Keratinocyte (primary cell): ENCODE data around the gene RAD23A. TPM values are rescaled to one million over a fixed set of nuclear protein-coding genes. Genes with fewer than 3 reads are reported as not detected.

Experiments
- DNase-seq: peaks from one replicate; pipeline ENCODE4 v3.0.0-alpha.2; 2011; ENCODE audit warnings: low read depth, missing footprints, low spot score
- FAIRE-seq: peaks from 2 replicates; lab custom pipeline; 2011; peaks lifted over from hg19 to GRCh38; lab: Jason Lieb, UNC
- H2AFZ ChIP-seq: 2 replicates; pipeline ENCODE4 v1.6.0; 2012; ENCODE audit warnings: low read length, control low read depth, inconsistent platforms; ENCODE audit not compliant: control insufficient read depth
- H3K27ac ChIP-seq: 2 replicates; pipeline ENCODE4 v1.5.1; 2011; ENCODE audit warnings: low read length; ENCODE audit not compliant: control insufficient read depth, insufficient read depth
- H3K27me3 ChIP-seq: 3 replicates; pipeline ENCODE4 v1.6.0; 2011; ENCODE audit warnings: low read length; ENCODE audit not compliant: control insufficient read depth, insufficient read depth; ENCODE audit errors: extremely low read depth
- H3K36me3 ChIP-seq, 2 experiments: 2 replicates in 1 of 2; 3 replicates in 1 of 2; pipeline ENCODE4 v1.5.1; 2011; ENCODE audit warnings: low read length in 2 of 2, mild to moderate bottlenecking in 1 of 2; ENCODE audit not compliant: control insufficient read depth in 2 of 2, insufficient read depth in 2 of 2; ENCODE audit errors: extremely low read depth in 1 of 2
- H3K4me1 ChIP-seq: 3 replicates; pipeline ENCODE4 v1.5.1; 2011; ENCODE audit warnings: low read length; ENCODE audit not compliant: control insufficient read depth, insufficient read depth; ENCODE audit errors: extremely low read depth
- H3K4me2 ChIP-seq: 3 replicates; pipeline ENCODE4 v1.6.0; 2011; ENCODE audit warnings: low read depth, low read length; ENCODE audit not compliant: control insufficient read depth, insufficient read depth; ENCODE audit errors: extremely low read depth
- H3K4me3 ChIP-seq, 3 experiments: fragments of 200-600 bp in 1 of 3; sonication (generic) in 1 of 3; 2 replicates in 2 of 3; 3 replicates in 1 of 3; pipeline ENCODE4 v1.5.1; 2011 to 2016; ENCODE audit warnings: low read length in 3 of 3, mild to moderate bottlenecking in 3 of 3, control low read depth in 2 of 3, inconsistent platforms in 1 of 3, low read depth in 1 of 3, mixed read lengths in 1 of 3, mixed run types in 1 of 3, moderate library complexity in 1 of 3; ENCODE audit not compliant: control insufficient read depth in 2 of 3, insufficient read depth in 2 of 3; ENCODE audit errors: extremely low read depth in 1 of 3
- H3K79me2 ChIP-seq: 2 replicates; pipeline ENCODE4 v1.6.0; 2012; ENCODE audit warnings: low read length; ENCODE audit not compliant: control insufficient read depth, insufficient read depth
- H3K9ac ChIP-seq: 3 replicates; pipeline ENCODE4 v1.6.0; 2011; ENCODE audit warnings: low read length; ENCODE audit not compliant: control insufficient read depth, insufficient read depth; ENCODE audit errors: extremely low read depth
- H3K9me1 ChIP-seq: 3 replicates; pipeline ENCODE4 v1.6.0; 2011; ENCODE audit warnings: low read length; ENCODE audit not compliant: control insufficient read depth, insufficient read depth; ENCODE audit errors: extremely low read depth
- H3K9me3 ChIP-seq: 2 replicates; pipeline ENCODE4 v1.5.1; 2012; ENCODE audit warnings: low read depth, low read length; ENCODE audit not compliant: control insufficient read depth
- H4K20me1 ChIP-seq: 3 replicates; pipeline ENCODE4 v1.6.0; 2011; ENCODE audit warnings: low read length; ENCODE audit not compliant: control insufficient read depth, insufficient read depth; ENCODE audit errors: extremely low read depth
- EZH2 ChIP-seq: IDR thresholded peaks from one replicate; pipeline ENCODE4 v1.6.1; 2012; ENCODE audit warnings: inconsistent platforms, mild to moderate bottlenecking, low read length, moderate library complexity
- dilution Hi-C: fragments of 300-500 bp; cut with MboI; formaldehyde crosslinking; loops from one replicate; pipeline ENCODE4 v1.7.0; 2020; ENCODE audit warnings: low sequenced_read_pairs; ENCODE audit not compliant: extremely low pct_ligation_motif_present
- polyA plus RNA-seq, 5 experiments: library from polyadenylated mRNA; depleted of rRNA in 3 of 5; stranded (reverse) in 3 of 5; stranded (forward) in 1 of 5; unstranded in 1 of 5; fragments of >200 nt; gene quantifications; 1 replicate in 1 of 5; 2 replicates in 3 of 5; 3 replicates in 1 of 5; pipeline versions ENCODE4 v1.2.1 to v1.2.3, GENCODE V29; 2011 to 2012; ENCODE audit warnings: missing spikeins in 2 of 5, low read depth in 1 of 5, low replicate concordance in 1 of 5
- TF ChIP-seq, protein P1 (sequence below), 3 experiments: IDR thresholded peaks in 1 of 3; conservative IDR thresholded peaks in 1 of 3; optimal IDR thresholded peaks in 1 of 3; 2 replicates in 2 of 3; 3 replicates in 1 of 3; pipeline versions ENCODE3 to v1.5.1; 2011; ENCODE audit warnings: low read length in 3 of 3, mild to moderate bottlenecking in 3 of 3, moderate library complexity in 2 of 3, control low read depth in 1 of 3, inconsistent platforms in 1 of 3; ENCODE audit not compliant: insufficient read depth in 2 of 3; ENCODE audit errors: extremely low read depth in 1 of 3

Gene RAD23A
- polyA plus RNA-seq, 1 donor (not counting 4 experiments of a cell fraction or from before 2014, with no cell fraction given), result 23.7 TPM

DNA sequence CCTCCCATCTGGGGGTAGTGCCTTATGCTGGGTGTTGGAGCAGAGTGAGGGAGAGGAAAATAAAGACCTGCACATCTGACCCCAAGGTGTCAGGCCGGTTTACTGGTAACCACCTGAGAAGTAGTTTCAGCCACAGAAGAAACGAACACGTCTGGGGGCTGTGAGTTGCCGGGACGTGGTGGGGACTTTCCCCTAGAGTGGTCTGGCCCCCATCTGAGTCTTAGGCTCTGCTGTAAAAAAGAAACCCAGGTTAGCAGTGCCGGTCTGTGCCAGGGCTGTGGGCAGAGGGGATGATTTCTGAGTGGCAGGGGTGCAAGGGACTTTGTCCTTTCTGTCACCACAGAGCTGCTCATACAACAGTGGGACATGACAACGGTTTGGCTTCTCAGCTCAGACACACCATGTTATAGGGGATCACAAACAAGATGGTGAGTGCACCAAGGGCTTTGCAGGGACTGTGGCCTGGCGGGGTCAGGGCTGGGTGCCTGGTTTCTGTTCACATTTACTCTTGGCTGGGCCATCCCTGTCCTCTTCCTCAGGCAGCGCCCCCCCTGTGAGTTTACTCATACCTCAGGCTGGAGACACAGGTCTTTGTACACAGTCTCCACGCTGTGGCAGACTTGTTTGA, 45.7 kb upstream of the RAD23A start:
- H3K27me3 ChIP-seq, result no peaks in the 10 kb centered on the region
- H3K9me3 ChIP-seq, result no peaks in the 10 kb centered on the region
- no peaks in the 10 kb centered on the region for H4K20me1 ChIP-seq
- H3K4me2 ChIP-seq, result no peak overlapping the region
- H3K79me2 ChIP-seq, result no peaks in the 10 kb centered on the region
- H3K4me3 ChIP-seq, result no peak overlapping the region
- DNase-seq (no peak), FAIRE-seq (no peak)
- H2AFZ ChIP-seq, result no peak overlapping the region
- TF ChIP-seq EZH2, result no peak
- TF ChIP-seq, protein P1, sequence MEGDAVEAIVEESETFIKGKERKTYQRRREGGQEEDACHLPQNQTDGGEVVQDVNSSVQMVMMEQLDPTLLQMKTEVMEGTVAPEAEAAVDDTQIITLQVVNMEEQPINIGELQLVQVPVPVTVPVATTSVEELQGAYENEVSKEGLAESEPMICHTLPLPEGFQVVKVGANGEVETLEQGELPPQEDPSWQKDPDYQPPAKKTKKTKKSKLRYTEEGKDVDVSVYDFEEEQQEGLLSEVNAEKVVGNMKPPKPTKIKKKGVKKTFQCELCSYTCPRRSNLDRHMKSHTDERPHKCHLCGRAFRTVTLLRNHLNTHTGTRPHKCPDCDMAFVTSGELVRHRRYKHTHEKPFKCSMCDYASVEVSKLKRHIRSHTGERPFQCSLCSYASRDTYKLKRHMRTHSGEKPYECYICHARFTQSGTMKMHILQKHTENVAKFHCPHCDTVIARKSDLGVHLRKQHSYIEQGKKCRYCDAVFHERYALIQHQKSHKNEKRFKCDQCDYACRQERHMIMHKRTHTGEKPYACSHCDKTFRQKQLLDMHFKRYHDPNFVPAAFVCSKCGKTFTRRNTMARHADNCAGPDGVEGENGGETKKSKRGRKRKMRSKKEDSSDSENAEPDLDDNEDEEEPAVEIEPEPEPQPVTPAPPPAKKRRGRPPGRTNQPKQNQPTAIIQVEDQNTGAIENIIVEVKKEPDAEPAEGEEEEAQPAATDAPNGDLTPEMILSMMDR (optimal IDR thresholded peaks at IDR 0.05 in 1 of 3, IDR thresholded peaks at IDR 0.05 in 1 of 3, conservative IDR thresholded peaks at IDR 0.05 in 1 of 3; ENCODE audit: extremely low read depth in 1 of 3, insufficient read depth in 2 of 3, low read length in 3 of 3), result no peak
- no peak overlapping the region for H3K9ac ChIP-seq
- H3K4me1 ChIP-seq, result no peaks in the 10 kb centered on the region
- dilution Hi-C loops, result no loop called here
- H3K9me1 ChIP-seq, result no peaks in the 10 kb centered on the region
- H3K36me3 ChIP-seq, result peaks cover 5 to 10% of the 10 kb centered on the region in 2 experiments
- no peak overlapping the region for H3K27ac ChIP-seq

DNA sequence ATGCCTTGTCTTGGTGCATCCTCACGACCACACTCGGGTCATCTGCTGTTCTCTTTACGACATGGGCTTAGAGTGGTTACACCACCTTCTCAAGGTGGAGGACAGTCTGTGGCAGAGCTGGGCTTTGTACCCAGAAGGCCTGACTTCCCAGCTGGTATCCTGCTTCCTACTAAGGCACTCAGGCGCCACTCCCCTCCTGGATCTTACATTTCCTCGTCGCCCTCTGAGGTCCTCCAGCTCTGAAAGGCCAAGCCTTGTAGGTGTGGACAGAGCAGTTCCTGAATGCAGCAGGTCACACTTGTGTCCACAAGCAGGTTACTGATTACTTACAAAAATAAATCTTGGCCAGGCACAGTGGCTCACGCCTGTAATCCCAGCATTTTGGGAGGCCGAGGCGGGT, 38.5 kb upstream of the RAD23A start:
- Histone ChIP-seq H3K27ac (no peak overlapping the region), H3K79me2 (no peaks in the 10 kb centered on the region), H3K36me3 (no peaks in the 10 kb centered on the region), H3K9me3 (no peaks in the 10 kb centered on the region), H3K9ac (no peak overlapping the region), H3K4me1 (no peaks in the 10 kb centered on the region), H2AFZ (no peak overlapping the region), H3K27me3 (no peaks in the 10 kb centered on the region), H4K20me1 (no peaks in the 10 kb centered on the region), H3K4me3 (no peak overlapping the region), H3K4me2 (no peak overlapping the region), H3K9me1 (no peaks in the 10 kb centered on the region)
- dilution Hi-C loops, result no loop called here
- no peak for DNase-seq
- no peak for FAIRE-seq
- no peak for TF ChIP-seq EZH2
- TF ChIP-seq, protein P1 (optimal IDR thresholded peaks at IDR 0.05 in 1 of 3, IDR thresholded peaks at IDR 0.05 in 1 of 3, conservative IDR thresholded peaks at IDR 0.05 in 1 of 3; ENCODE audit: extremely low read depth in 1 of 3, insufficient read depth in 2 of 3, low read length in 3 of 3), result no peak
